K562 (cell line): ENCODE measurements around the gene TMEM218. TPM values are rescaled to one million over a fixed set of nuclear protein-coding genes. Genes with fewer than 3 reads are reported as not detected.

ENCODE experiments used
- EHMT2 ChIP-seq: fragments of 450-650 bp; IDR thresholded peaks from 2 replicates; pipeline ENCODE4 v1.6.1; 2018; ENCODE audit warnings: antibody characterized with exemption
- ERF ChIP-seq: fragments of 450-650 bp; formaldehyde crosslinking; IDR thresholded peaks from 2 replicates; pipeline ENCODE4 v1.4.0; 2020; ENCODE audit warnings: mild to moderate bottlenecking, mixed read lengths
- ETV6 ChIP-seq, 3 experiments: fragments of 150-350 bp in 1 of 3; sonication (generic) in 1 of 3; formaldehyde crosslinking in 1 of 3; IDR thresholded peaks; 2 replicates each; pipeline versions ENCODE4 v1.6.1 to v1.8.0; 2014 to 2022; ENCODE audit warnings: borderline replicate concordance in 2 of 3, low read depth in 2 of 3, antibody characterized with exemption in 1 of 3, low read length in 1 of 3, mild to moderate bottlenecking in 1 of 3, missing genetic modification reagents in 1 of 3
- HMGN3 ChIP-seq: IDR thresholded peaks from 2 replicates; pipeline ENCODE4 v1.6.1; 2011; ENCODE audit warnings: borderline replicate concordance, low read depth, mild to moderate bottlenecking, mixed read lengths, low read length; ENCODE audit not compliant: insufficient read length; ENCODE audit errors: extremely low read depth
- HNRNPK ChIP-seq: fragments of 200-400 bp; formaldehyde crosslinking; IDR thresholded peaks from one replicate; pipeline ENCODE4 v1.6.1; 2018; ENCODE audit warnings: mild to moderate bottlenecking, low read depth, low read length; ENCODE audit not compliant: poor library complexity, severe bottlenecking
- HOXB6 ChIP-seq: fragments of 250-450 bp; sonication (Bioruptor Pico); IDR thresholded peaks from 2 replicates; pipeline ENCODE4 v1.5.1; 2022; ENCODE audit warnings: mild to moderate bottlenecking, borderline replicate concordance
- L3MBTL2 ChIP-seq: fragments of 450-650 bp; IDR thresholded peaks from 2 replicates; pipeline ENCODE4 v1.6.1; 2016; ENCODE audit warnings: mild to moderate bottlenecking, moderate library complexity
- MTA3 ChIP-seq: fragments of 450-650 bp; formaldehyde crosslinking; IDR thresholded peaks from 2 replicates; pipeline ENCODE4 v1.6.1; 2017; ENCODE audit warnings: mild to moderate bottlenecking, borderline replicate concordance
- NFATC3 ChIP-seq: fragments of 450-650 bp; IDR thresholded peaks from 2 replicates; pipeline ENCODE4 v1.6.1; 2017; ENCODE audit warnings: mild to moderate bottlenecking
- RBM25 ChIP-seq: fragments of 200-400 bp; formaldehyde crosslinking; IDR thresholded peaks from 2 replicates; pipeline ENCODE4 v1.6.1; 2018; ENCODE audit warnings: low read length, low read depth, moderate library complexity; ENCODE audit not compliant: severe bottlenecking
- SIX5 ChIP-seq, 2 experiments: IDR thresholded peaks; 2 replicates each; pipeline ENCODE4 v1.6.1; 2011; ENCODE audit warnings: low read length in 2 of 2, borderline replicate concordance in 1 of 2, low read depth in 1 of 2, mild to moderate bottlenecking in 1 of 2, moderate library complexity in 1 of 2; ENCODE audit not compliant: insufficient read depth in 1 of 2
- ZC3H4 ChIP-seq: sonication (generic); formaldehyde crosslinking; IDR thresholded peaks from 2 replicates; pipeline ENCODE4 v1.9.0; 2021; ENCODE audit warnings: missing genetic modification reagents, borderline replicate concordance
- ZNF184 ChIP-seq: sonication (generic); formaldehyde crosslinking; IDR thresholded peaks from 2 replicates; pipeline ENCODE4 v1.5.0; 2020; ENCODE audit warnings: missing genetic modification reagents
- ZNF197 ChIP-seq: fragments of 200-800 bp; sonication (Bioruptor generic); IDR thresholded peaks from 2 replicates; pipeline ENCODE4 v1.6.1; 2016; ENCODE audit warnings: low read depth, missing genetic modification characterization, missing compliant biosample characterization
- ZNF79 ChIP-seq: fragments of 250-450 bp; sonication (Bioruptor Pico); IDR thresholded peaks from 2 replicates; pipeline ENCODE4 v1.4.0; 2020; ENCODE audit warnings: low read depth, mild to moderate bottlenecking, moderate library complexity
- polyA plus RNA-seq, 8 experiments: library from polyadenylated mRNA; depleted of rRNA in 4 of 8; stranded (reverse) in 5 of 8; unstranded in 3 of 8; fragments of >200 nt; fragmentation: Nextera tagmentation in 2 of 8; fragmentation: Illumina TruSeq in 1 of 8; extraction: Ambion mirVana in 2 of 8; extraction: Trizol in 1 of 8; gene quantifications; 2 replicates each; pipeline versions ENCODE4 v1.2.1 to v1.2.3, GENCODE V29; 2011 to 2014; ENCODE audit warnings: inconsistent platforms in 1 of 8, missing spikeins in 1 of 8
- total RNA-seq, 7 experiments: library from RNA; depleted of rRNA in 6 of 7; stranded (reverse); fragments of >200 nt in 6 of 7; fragmentation: Illumina TruSeq in 2 of 7; extraction: Trizol in 2 of 7; gene quantifications; 2 replicates each; pipeline versions ENCODE4 v1.2.1 to v1.2.3, GENCODE V29; 2011 to 2021; ENCODE audit warnings: low replicate concordance in 1 of 7
- TF ChIP-seq, protein P1 (sequence below): fragments of 150-350 bp; conservative IDR thresholded peaks from 2 replicates; pipeline ENCODE4 v1.6.1; 2014; ENCODE audit warnings: low read length
- TF ChIP-seq, protein P2 (sequence below): fragments of 250-450 bp; sonication (Bioruptor Pico); IDR thresholded peaks from 2 replicates; pipeline ENCODE4 v1.4.0; 2020; ENCODE audit warnings: mild to moderate bottlenecking, moderate library complexity
- TF ChIP-seq, protein P3 (sequence below): fragments of 250-450 bp; sonication (Bioruptor Pico); IDR thresholded peaks from 2 replicates; pipeline ENCODE4 v1.5.1; 2021; ENCODE audit warnings: mild to moderate bottlenecking

TMEM218 gene
- total and polyA plus RNA-seq, 9 of the 15 experiments (the other 6 are each of a cell fraction or from before 2014, with no cell fraction given) = 13.4 to 32.2 (median 25.4) TPM

DNA sequence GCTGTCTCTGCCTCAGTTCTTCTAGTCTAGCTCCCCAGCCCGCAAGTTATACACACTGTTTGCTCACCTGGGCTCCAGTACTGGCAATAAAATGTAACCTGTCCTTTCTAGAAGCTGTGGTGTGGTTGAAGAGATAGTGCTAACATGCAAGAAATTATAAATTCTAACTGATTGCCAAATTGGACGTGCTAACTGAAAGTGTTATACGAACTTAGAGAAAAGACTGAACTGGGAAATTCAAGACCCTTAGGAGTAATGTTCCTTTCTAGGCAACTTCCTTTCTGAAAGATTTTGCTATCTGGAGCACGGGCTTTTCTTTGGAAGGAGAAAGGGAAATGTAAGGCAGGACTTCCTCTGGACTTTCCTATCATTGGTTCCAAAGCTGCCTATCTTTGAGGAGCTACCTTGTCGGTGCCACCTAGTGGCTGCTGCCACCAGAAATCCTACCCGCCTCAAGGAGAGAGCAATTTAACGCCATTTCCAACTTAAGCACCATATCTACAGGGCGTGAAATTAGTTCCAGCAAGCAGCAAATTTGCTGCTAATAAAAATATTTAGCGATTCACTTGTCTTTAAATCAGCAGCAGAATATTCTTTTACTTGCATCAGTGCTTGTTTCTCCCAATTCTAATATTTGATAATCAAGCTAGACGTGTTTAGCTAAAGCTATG, 12.7 kb upstream of the TMEM218 start (continued):
- TF ChIP-seq ETV6 (IDR thresholded peaks at IDR 0.05; ENCODE audit: borderline replicate concordance in 1 of 2, low read depth in 2 of 2, low read length in 1 of 2) (no peak), ETV6 (CRISPR knock-in tag; IDR thresholded peaks at IDR 0.05; ENCODE audit: borderline replicate concordance) (no peak), EHMT2 (peak; percentile 90), HNRNPK (no peak), ERF (CRISPR knock-in tag) (no peak), ZNF184 (CRISPR knock-in tag) (no peak), SIX5 (IDR thresholded peaks at IDR 0.05; ENCODE audit: borderline replicate concordance in 1 of 2, insufficient read depth in 1 of 2, low read depth in 1 of 2, low read length in 2 of 2) (no peak), HOXB6 (CRISPR knock-in tag) (no peak), ZNF197 (no peak), HMGN3 (no peak), L3MBTL2 (peak; percentile 35; the same call in 1 of the 2 replicates), MTA3 (no peak), RBM25 (peak; percentile 37), NFATC3 (no peak), ZNF79 (no peak), ZC3H4 (CRISPR knock-in tag) (no peak)
- TF ChIP-seq, protein P1, sequence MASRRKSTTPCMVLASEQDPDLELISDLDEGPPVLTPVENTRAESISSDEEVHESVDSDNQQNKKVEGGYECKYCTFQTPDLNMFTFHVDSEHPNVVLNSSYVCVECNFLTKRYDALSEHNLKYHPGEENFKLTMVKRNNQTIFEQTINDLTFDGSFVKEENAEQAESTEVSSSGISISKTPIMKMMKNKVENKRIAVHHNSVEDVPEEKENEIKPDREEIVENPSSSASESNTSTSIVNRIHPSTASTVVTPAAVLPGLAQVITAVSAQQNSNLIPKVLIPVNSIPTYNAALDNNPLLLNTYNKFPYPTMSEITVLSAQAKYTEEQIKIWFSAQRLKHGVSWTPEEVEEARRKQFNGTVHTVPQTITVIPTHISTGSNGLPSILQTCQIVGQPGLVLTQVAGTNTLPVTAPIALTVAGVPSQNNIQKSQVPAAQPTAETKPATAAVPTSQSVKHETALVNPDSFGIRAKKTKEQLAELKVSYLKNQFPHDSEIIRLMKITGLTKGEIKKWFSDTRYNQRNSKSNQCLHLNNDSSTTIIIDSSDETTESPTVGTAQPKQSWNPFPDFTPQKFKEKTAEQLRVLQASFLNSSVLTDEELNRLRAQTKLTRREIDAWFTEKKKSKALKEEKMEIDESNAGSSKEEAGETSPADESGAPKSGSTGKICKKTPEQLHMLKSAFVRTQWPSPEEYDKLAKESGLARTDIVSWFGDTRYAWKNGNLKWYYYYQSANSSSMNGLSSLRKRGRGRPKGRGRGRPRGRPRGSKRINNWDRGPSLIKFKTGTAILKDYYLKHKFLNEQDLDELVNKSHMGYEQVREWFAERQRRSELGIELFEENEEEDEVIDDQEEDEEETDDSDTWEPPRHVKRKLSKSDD = no peak
- TF ChIP-seq, protein P2, sequence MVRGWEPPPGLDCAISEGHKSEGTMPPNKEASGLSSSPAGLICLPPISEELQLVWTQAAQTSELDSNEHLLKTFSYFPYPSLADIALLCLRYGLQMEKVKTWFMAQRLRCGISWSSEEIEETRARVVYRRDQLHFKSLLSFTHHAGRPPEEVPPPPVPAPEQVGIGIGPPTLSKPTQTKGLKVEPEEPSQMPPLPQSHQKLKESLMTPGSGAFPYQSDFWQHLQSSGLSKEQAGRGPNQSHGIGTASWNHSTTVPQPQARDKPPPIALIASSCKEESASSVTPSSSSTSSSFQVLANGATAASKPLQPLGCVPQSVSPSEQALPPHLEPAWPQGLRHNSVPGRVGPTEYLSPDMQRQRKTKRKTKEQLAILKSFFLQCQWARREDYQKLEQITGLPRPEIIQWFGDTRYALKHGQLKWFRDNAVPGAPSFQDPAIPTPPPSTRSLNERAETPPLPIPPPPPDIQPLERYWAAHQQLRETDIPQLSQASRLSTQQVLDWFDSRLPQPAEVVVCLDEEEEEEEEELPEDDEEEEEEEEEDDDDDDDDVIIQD (CRISPR knock-in tag) = no peak
- TF ChIP-seq, protein P3, sequence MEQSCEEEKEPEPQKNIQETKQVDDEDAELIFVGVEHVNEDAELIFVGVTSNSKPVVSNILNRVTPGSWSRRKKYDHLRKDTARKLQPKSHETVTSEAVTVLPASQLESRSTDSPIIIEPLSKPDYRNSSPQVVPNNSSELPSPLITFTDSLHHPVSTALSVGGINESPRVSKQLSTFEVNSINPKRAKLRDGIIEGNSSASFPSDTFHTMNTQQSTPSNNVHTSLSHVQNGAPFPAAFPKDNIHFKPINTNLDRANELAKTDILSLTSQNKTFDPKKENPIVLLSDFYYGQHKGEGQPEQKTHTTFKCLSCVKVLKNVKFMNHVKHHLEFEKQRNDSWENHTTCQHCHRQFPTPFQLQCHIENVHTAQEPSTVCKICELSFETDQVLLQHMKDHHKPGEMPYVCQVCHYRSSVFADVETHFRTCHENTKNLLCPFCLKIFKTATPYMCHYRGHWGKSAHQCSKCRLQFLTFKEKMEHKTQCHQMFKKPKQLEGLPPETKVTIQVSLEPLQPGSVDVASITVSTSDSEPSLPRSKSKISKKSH (CRISPR knock-in tag) = no peak
